ENCODE measurements around the gene CAP2. TPM values are rescaled to one million over a fixed set of nuclear protein-coding genes. Genes with fewer than 3 reads are reported as not detected.

Gene CAP2
- total RNA-seq, 2 donors from 2014 or later: 2.7 to 10.4 TPM

DNA sequence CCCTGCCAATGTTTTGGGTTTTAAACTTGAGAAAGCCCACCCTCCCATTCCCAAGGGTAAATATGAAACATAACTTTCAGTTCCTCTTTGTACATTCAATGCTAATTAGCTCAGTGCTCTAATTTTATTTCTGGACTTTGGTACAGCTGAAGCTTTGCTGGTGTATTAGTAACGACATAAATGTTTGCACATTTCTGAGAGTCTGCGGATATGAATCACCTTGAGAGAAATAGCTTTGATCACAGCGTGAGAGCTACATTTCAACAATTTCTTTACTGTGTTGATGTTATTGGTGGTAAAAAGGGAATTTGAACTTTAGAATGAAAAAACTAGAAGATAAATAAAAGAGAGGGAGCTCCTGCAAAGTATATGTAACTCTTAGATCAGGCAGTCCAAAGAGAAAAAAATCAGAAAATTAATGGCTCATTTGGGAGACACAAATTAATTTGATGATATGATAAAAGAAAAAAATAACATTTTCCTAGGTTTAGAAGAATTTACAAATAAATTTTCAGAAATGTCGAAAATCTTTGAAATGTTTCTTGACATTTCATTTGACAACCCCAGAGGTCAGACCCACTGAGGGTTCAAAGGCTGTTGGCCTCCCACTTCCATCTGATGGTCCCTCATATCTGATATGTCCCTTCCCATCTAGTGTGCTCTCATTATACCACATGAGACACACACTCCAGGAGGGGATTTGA, 38.5 kb upstream of the CAP2 start:
- intact Hi-C loops (cut with DNase I): no loop called here
- Histone ChIP-seq H3K36me3 (no peaks in the 10 kb centered on the region), H3K27me3 (no peaks in the 10 kb centered on the region), H3K27ac (no peak overlapping the region), H3K4me1 (no peaks in the 10 kb centered on the region), H3K9me3 (no peaks in the 10 kb centered on the region), H3K9ac (ENCODE audit: low read depth in 2 of 2, low read length in 2 of 2) (no peak overlapping the region), H3K4me3 (no peak overlapping the region)
- TF ChIP-seq, protein P1, sequence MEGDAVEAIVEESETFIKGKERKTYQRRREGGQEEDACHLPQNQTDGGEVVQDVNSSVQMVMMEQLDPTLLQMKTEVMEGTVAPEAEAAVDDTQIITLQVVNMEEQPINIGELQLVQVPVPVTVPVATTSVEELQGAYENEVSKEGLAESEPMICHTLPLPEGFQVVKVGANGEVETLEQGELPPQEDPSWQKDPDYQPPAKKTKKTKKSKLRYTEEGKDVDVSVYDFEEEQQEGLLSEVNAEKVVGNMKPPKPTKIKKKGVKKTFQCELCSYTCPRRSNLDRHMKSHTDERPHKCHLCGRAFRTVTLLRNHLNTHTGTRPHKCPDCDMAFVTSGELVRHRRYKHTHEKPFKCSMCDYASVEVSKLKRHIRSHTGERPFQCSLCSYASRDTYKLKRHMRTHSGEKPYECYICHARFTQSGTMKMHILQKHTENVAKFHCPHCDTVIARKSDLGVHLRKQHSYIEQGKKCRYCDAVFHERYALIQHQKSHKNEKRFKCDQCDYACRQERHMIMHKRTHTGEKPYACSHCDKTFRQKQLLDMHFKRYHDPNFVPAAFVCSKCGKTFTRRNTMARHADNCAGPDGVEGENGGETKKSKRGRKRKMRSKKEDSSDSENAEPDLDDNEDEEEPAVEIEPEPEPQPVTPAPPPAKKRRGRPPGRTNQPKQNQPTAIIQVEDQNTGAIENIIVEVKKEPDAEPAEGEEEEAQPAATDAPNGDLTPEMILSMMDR (IDR thresholded peaks at IDR 0.05): no peak
- no peak for DNase-seq

DNA sequence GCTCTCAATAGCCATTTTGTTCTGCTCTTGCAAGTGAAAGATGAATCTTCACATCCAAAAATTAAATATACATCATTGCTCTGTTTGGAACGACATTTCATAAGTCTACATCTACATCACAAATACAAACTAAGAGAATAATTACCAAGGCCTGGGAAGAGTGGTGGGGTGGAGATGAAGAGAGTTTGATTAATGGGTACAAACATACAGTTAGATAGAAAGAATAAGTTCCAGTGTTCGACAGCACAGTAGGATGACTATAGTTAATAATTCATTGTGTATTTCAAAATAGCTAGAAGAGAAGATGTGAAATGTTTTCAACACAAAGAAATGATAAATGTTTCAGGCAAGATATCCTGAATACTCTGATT, 38.0 kb upstream of the CAP2 start:
- H3K9ac ChIP-seq (ENCODE audit: low read depth in 2 of 2, low read length in 2 of 2): no peak overlapping the region
- H3K27me3 ChIP-seq: no peaks in the 10 kb centered on the region
- H3K36me3 ChIP-seq: no peaks in the 10 kb centered on the region
- no peaks in the 10 kb centered on the region for H3K4me1 ChIP-seq
- H3K4me3 ChIP-seq: no peak overlapping the region
- no peak for DNase-seq
- no peak overlapping the region for H3K27ac ChIP-seq
- H3K9me3 ChIP-seq: no peaks in the 10 kb centered on the region
- intact Hi-C loops (cut with DNase I): no loop called here
- TF ChIP-seq, protein P1 (IDR thresholded peaks at IDR 0.05): no peak

DNA sequence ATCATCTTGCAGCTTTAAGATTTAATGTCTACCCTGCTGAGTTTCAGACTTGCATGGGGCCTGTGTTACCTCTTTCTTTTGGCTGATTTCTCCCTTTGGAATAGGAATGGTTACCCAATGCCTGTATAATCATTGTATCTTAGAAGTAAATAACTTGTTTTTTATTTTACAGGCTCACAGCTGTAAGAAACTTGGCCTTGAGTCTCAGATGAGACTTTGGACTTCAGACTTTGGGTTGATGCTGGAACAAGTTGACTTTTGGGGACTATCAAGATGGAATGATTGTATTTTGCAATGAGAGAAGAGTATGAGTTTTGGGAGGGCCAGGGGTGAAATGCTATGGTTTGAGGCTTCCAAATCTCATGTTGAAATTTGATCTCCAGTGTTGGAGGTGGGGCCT, 34.9 kb upstream of the CAP2 start:
- DNase-seq: no peak
- TF ChIP-seq, protein P1 (IDR thresholded peaks at IDR 0.05): no peak
- no peaks in the 10 kb centered on the region for H3K36me3 ChIP-seq
- H3K27ac ChIP-seq: no peak overlapping the region
- H3K27me3 ChIP-seq: no peaks in the 10 kb centered on the region
- intact Hi-C loops (cut with DNase I): no loop called here
- no peaks in the 10 kb centered on the region for H3K9me3 ChIP-seq
- no peak overlapping the region for H3K4me3 ChIP-seq
- no peak overlapping the region for H3K9ac ChIP-seq (ENCODE audit: low read depth in 2 of 2, low read length in 2 of 2)
- no peaks in the 10 kb centered on the region for H3K4me1 ChIP-seq

DNA sequence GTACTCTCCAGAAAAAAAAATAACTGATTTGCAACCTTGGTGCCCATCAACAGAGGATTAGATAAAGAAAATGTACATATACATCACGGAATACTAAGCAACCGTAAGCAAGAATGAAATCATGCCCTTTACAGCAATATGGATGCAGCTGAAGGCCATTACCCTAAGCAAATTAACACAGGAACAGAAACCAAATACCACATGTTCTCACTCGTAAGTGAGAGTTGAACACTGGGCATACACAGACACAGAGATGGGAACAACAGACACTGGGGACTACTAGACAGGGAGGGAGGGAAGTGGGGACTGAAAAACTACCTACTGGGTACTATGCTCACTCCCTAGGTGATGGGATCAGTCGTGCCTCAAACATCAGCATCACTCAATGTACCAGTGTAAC, 32.8 kb upstream of the CAP2 start:
- Histone ChIP-seq H3K4me1 (no peaks in the 10 kb centered on the region), H3K36me3 (no peaks in the 10 kb centered on the region), H3K9me3 (no peaks in the 10 kb centered on the region), H3K27me3 (no peaks in the 10 kb centered on the region), H3K9ac (ENCODE audit: low read depth in 2 of 2, low read length in 2 of 2) (no peak overlapping the region), H3K4me3 (no peak overlapping the region), H3K27ac (no peak overlapping the region)
- TF ChIP-seq, protein P1 (IDR thresholded peaks at IDR 0.05): no peak
- intact Hi-C loops (cut with DNase I): no loop called here
- DNase-seq: no peak

DNA sequence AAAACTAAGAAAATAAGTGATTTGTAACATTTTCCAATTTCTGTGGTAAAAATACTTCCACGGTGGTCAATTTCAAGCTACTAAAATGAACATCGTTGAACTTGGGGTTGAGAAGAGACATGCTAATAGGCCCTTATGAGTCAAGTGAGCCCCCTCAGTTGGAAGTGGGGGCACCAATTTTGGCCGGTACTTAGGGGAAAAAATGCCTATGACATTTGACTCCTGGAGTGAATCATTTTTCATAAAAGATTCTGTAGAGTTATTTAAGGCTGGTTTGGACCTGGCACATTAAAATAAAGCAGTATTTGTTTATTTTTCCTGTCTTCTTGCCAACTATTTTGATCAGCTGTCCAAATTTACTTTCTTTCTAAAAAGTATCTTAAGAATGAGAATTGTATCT, 32.4 kb upstream of the CAP2 start:
- no peaks in the 10 kb centered on the region for H3K27me3 ChIP-seq
- H3K36me3 ChIP-seq: no peaks in the 10 kb centered on the region
- H3K4me1 ChIP-seq: no peaks in the 10 kb centered on the region
- no peak overlapping the region for H3K9ac ChIP-seq (ENCODE audit: low read depth in 2 of 2, low read length in 2 of 2)
- no peak overlapping the region for H3K4me3 ChIP-seq
- intact Hi-C loops (cut with DNase I): no loop called here
- H3K27ac ChIP-seq: no peak overlapping the region
- TF ChIP-seq, protein P1 (IDR thresholded peaks at IDR 0.05): no peak
- H3K9me3 ChIP-seq: no peaks in the 10 kb centered on the region
- DNase-seq: no peak
